Measurements from ENCODE around the gene HBQ1.
A peak's percentile ranks its signal among the peaks of the same experiment; 100 is the strongest.

Gene HBQ1

DNA sequence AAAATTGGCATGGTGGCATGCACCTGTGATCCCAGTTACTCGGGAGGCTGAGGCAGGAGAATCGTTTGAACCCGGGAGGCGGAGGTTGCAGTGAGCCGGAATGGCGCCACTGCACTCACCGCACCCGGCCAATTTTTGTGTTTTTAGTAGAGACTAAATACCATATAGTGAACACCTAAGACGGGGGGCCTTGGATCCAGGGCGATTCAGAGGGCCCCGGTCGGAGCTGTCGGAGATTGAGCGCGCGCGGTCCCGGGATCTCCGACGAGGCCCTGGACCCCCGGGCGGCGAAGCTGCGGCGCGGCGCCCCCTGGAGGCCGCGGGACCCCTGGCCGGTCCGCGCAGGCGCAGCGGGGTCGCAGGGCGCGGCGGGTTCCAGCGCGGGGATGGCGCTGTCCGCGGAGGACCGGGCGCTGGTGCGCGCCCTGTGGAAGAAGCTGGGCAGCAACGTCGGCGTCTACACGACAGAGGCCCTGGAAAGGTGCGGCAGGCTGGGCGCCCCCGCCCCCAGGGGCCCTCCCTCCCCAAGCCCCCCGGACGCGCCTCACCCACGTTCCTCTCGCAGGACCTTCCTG, at the start of gene HBQ1:
Gene HBQ1, plus strand, starts transcription at position 359 of the 575 bp plus-strand sequence. Its CDS starts 28 bp downstream, at position 387.
- TF ChIP-seq, protein P1, sequence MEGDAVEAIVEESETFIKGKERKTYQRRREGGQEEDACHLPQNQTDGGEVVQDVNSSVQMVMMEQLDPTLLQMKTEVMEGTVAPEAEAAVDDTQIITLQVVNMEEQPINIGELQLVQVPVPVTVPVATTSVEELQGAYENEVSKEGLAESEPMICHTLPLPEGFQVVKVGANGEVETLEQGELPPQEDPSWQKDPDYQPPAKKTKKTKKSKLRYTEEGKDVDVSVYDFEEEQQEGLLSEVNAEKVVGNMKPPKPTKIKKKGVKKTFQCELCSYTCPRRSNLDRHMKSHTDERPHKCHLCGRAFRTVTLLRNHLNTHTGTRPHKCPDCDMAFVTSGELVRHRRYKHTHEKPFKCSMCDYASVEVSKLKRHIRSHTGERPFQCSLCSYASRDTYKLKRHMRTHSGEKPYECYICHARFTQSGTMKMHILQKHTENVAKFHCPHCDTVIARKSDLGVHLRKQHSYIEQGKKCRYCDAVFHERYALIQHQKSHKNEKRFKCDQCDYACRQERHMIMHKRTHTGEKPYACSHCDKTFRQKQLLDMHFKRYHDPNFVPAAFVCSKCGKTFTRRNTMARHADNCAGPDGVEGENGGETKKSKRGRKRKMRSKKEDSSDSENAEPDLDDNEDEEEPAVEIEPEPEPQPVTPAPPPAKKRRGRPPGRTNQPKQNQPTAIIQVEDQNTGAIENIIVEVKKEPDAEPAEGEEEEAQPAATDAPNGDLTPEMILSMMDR (conservative IDR thresholded peaks at IDR 0.05; ENCODE audit: low read depth, low read length): no peak
- Histone ChIP-seq H3K9ac (peak within 1 kb of the TSS; percentile 30; the same call in 1 of the 2 replicates), H2AFZ (ENCODE audit: low read depth) (peak within 1 kb of the TSS; percentile 94), H3K4me3 (IDR thresholded peaks at IDR 0.05; ENCODE audit: insufficient read depth, low read depth, low read length) (no peak within 1 kb of the TSS), H3K4me2 (peak within 1 kb of the TSS; percentile 97), H4K20me1 (ENCODE audit: insufficient read depth) (no peaks in the 10 kb centered on the region), H3K79me2 (ENCODE audit: insufficient read depth, low read depth) (no peaks in the 10 kb centered on the region), H3K27me3 (ENCODE audit: insufficient read depth, low read depth) (peaks cover 36% of the 10 kb centered on the region), H3K27ac (no peak within 1 kb of the TSS), H3K36me3 (ENCODE audit: insufficient read depth) (no peaks in the 10 kb centered on the region), H3K4me1 (ENCODE audit: low read depth, poor library complexity, severe bottlenecking) (peaks cover 10% of the 10 kb centered on the region)

DNA sequence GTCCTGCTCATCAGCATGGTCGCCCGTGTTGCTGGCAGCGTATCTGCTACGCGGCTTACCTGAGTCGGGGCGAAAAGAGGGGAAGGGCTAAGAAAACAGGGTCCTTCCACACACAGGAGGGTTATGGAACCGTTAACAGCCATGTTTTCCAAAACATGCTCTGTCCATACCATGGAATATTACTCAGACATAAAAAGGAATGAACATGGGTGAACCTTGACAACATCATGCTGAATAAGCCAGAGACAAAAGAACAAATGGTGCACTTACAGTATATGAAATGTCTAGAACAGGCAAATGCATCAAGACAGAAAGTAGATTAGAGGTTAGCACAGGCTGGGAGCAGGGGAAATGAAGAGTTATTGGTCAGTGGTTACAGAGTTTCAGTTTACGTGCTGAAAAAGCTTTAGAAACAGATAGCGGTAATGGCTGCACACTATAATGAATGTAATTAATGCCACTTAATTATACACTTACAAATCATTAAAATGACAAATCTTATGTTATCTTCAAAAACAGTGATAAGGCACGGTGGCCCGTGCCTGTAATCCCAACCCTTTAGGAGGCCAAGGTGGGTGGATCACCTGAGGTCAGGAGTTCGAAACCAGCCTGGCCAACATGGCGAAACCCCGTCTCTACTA, 49.6 kb upstream of the HBQ1 start:
- Histone ChIP-seq H3K4me3 (IDR thresholded peaks at IDR 0.05; ENCODE audit: insufficient read depth, low read depth, low read length) (no peak overlapping the region), H3K27me3 (ENCODE audit: insufficient read depth, low read depth) (no peaks in the 10 kb centered on the region), H3K4me1 (ENCODE audit: low read depth, poor library complexity, severe bottlenecking) (no peaks in the 10 kb centered on the region), H3K4me2 (no peak overlapping the region), H3K79me2 (ENCODE audit: insufficient read depth, low read depth) (peaks cover 4% of the 10 kb centered on the region; the same call in 1 of the 2 replicates), H3K27ac (no peak overlapping the region), H3K9ac (no peak overlapping the region), H3K36me3 (ENCODE audit: insufficient read depth) (no peaks in the 10 kb centered on the region), H4K20me1 (ENCODE audit: insufficient read depth) (no peaks in the 10 kb centered on the region; the same call in 1 of the 2 replicates), H2AFZ (ENCODE audit: low read depth) (no peak overlapping the region)
- TF ChIP-seq, protein P1 (conservative IDR thresholded peaks at IDR 0.05; ENCODE audit: low read depth, low read length): no peak

DNA sequence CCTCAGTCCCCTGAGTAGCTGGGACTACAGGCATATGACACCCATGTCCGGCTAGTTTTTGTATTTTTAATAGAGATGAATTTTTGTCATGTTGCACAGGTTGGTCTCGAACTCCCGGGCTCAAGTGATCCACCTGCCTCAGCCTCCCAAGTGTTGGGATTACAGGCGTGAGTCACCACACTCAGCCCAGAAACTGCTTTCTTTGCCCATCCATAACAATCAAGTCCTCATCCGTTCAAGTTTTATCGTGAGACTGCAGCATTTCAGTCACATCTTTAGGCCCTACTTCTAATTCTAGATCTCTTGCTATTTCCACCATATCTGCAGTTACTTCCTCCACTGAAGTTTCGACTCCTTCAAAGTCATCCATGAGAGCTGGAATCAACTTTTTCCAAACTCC, 48.1 kb upstream of the HBQ1 start:
- Histone ChIP-seq H3K4me3 (IDR thresholded peaks at IDR 0.05; ENCODE audit: insufficient read depth, low read depth, low read length) (no peak overlapping the region), H3K9ac (no peak overlapping the region), H3K4me2 (no peak overlapping the region), H2AFZ (ENCODE audit: low read depth) (no peak overlapping the region), H3K27me3 (ENCODE audit: insufficient read depth, low read depth) (no peaks in the 10 kb centered on the region), H3K4me1 (ENCODE audit: low read depth, poor library complexity, severe bottlenecking) (no peaks in the 10 kb centered on the region), H4K20me1 (ENCODE audit: insufficient read depth) (no peaks in the 10 kb centered on the region), H3K36me3 (ENCODE audit: insufficient read depth) (no peaks in the 10 kb centered on the region), H3K27ac (no peak overlapping the region), H3K79me2 (ENCODE audit: insufficient read depth, low read depth) (peaks cover 7% of the 10 kb centered on the region; the same call in 1 of the 2 replicates)
- TF ChIP-seq, protein P1 (conservative IDR thresholded peaks at IDR 0.05; ENCODE audit: low read depth, low read length): no peak

DNA sequence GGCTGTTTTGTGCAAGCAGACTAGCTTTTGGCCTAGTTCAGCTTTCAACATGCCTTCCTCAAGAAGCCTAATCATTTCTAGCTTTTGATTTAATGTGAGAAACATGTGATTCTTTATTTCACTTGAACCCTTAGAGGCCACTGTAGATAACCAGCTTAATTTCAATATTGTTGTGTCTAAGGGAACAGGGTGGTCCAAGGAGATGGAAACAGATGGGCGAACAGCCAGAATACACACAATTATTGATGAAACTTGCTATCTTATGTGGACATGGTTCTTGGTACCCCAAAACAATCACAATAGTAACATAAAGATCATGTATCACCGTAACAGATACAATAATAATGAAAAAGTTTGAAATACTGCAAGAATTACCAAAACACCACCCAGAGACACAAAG, 46.5 kb upstream of the HBQ1 start:
- H4K20me1 ChIP-seq (ENCODE audit: insufficient read depth): no peaks in the 10 kb centered on the region
- H3K36me3 ChIP-seq (ENCODE audit: insufficient read depth): no peaks in the 10 kb centered on the region
- H3K4me1 ChIP-seq (ENCODE audit: low read depth, poor library complexity, severe bottlenecking): peaks cover 5% of the 10 kb centered on the region
- H3K9ac ChIP-seq: no peak overlapping the region
- peaks cover 15% of the 10 kb centered on the region for H3K79me2 ChIP-seq (ENCODE audit: insufficient read depth, low read depth)
- H3K4me2 ChIP-seq: no peak overlapping the region
- H3K27ac ChIP-seq: no peak overlapping the region
- H3K4me3 ChIP-seq (IDR thresholded peaks at IDR 0.05; ENCODE audit: insufficient read depth, low read depth, low read length): no peak overlapping the region
- TF ChIP-seq, protein P1 (conservative IDR thresholded peaks at IDR 0.05; ENCODE audit: low read depth, low read length): no peak
- no peaks in the 10 kb centered on the region for H3K27me3 ChIP-seq (ENCODE audit: insufficient read depth, low read depth)
- H2AFZ ChIP-seq (ENCODE audit: low read depth): no peak overlapping the region
